GM18858 (cell line): ENCODE measurements around the gene GRAMD2A.
"Not testable (repeated sequence)": the region's sequence is repeated elsewhere in the genome, so short reads cannot be mapped to it uniquely, and the experiment has no call there.

Source experiments
- ATAC-seq: cut with Tn5 transposase; IDR thresholded peaks from one replicate; pipeline ENCODE4 v1.9.1; 2021; ENCODE audit not compliant: unreplicated experiment

Gene GRAMD2A

DNA sequence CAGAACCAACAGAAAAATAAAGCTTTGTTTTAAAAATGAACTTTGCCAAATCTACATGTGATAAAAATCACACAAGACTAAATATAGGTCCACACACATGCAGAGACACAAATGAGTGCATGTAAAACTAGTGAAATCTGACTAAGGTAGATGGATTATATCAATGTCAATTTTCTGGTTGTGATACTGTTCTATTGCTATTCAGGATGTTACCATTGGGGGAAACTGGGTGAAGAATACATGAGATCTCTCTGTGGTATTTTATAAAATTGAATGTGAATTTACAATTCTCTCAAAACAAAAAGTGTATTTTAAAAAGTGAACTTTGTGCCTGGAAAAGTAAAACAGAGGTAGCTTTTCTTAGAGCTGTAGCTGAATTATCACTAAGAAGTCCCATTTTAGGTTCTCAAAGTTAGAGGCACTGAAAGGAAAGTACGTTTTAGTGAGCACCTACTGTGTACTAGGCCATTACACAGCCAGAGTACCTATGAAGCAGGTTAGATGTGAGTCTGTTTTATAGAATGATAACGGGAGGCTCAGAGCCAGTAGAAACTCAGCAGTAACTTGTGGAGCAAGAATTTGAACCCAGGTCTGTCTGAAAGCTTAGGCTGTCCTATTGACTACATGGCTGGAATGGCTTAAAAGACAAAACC is 8.2 kb downstream of the GRAMD2A start:
- ATAC-seq = no peak

DNA sequence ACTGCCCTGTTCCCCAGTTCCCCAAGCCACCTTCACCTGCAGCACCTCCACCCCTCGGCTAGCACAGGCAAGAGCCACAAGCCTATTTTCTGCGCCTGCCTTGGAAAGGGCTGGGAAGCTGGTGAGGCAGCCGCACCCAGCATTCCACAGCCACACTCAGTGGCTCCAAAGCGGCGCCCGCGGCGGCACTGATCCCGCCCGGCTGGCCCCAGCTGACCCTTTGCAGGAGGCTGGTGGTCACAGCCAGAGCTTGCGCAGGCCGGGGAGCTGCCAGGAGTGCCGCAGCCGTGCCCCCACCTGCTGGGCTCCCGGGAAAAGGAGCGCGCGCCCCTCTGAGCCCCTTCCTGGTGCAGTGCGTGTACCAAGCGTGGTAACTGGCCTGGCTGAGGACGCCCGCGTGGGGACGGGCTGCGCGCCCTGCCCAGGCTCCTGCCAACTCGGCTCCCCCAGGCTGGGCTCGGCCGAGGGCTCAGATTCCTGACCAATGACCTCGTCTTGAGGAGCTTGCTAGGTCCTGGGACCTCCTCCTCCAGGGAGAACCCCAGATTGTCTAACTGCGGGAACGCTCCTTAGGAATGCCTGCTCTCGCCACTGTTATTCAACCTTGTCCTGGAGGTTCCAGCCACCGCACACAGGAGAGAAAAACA is 13.3 kb downstream of the GRAMD2A start:
- ATAC-seq = no peak

DNA sequence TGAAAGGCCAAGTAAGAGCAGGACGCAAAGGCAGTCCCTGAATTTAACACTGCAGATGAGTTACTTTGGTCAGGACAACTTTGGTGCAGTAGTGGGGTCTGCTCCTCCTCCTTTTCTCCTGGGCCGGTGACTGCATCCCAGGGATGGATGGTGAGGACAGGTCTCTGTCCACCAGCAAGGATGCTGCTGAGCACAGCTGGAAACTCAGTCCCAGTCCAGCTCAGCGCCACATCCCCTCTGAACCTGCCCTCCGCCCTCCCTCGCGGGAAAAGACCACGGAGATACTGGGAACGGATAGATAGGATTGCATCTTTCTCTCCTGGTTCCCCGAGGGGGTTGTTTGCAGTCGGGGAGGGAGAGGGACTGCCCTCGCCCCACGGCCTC is 13.8 kb downstream of the GRAMD2A start:
- no peak for ATAC-seq

DNA sequence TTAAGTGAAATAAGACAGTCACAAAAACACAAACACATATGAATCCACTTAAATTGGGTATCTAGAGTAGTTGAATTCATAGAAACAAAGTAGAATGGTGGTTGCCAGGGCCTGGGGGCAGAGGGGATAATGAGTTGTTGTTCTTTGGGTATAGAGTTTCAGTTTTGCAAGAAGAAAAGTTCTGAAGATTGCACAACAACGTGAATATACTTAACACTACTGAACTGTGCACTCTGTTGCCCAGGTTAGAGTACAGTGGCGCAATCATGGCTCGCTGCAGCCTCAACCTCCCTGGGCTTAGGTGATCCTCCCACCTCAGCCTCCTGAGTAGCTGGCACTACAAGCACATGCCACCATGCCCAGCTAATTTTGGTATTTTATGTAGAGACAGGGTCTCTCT is 14.9 kb downstream of the GRAMD2A start:
- no peak for ATAC-seq

DNA sequence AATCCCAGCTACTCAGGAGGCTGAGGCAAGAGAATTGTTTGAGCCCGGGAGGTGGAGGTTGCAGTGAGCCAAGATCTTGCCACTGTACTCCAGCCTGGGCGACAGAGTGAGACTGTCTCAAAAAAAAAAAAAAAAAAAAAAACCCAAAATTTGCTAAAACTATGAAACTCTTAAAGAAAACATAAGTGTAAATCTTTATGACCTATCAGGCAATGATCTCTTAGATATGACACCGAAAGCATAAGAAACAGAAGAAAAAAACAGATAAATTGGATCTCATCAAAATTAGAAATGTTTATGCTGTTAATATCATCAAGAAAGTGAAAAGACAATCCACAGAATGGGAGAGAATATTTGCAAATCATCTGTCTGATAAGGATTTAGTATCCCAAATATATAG is 15.3 kb downstream of the GRAMD2A start:
- no peak for ATAC-seq

DNA sequence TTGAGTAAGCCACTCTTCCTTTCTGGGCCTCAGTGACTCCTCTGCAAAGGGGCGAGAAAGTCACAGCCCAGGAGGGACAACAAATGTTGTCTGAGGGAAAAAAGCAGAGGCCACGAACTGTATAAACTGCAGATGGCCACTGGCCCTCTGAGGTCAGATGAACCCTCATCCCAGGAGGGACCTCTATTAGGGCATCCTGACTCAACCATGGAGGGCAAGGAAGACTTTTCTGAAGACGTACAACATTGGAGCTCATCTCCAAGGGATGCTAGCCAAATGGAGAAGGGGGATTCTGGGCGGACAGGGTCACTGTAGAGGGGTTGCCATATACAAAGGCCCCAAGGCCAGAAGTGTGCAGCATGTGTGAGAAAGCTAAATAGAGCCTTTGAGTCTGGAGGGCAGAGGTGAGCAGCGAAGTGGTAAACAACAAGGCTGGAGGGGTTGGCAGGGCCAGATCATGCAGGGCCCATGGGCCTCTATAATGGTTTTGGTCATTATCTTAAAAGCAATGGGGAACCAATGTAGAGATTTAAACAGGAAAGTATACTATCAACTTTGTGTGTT is 16.7 kb downstream of the GRAMD2A start:
- no peak for ATAC-seq

DNA sequence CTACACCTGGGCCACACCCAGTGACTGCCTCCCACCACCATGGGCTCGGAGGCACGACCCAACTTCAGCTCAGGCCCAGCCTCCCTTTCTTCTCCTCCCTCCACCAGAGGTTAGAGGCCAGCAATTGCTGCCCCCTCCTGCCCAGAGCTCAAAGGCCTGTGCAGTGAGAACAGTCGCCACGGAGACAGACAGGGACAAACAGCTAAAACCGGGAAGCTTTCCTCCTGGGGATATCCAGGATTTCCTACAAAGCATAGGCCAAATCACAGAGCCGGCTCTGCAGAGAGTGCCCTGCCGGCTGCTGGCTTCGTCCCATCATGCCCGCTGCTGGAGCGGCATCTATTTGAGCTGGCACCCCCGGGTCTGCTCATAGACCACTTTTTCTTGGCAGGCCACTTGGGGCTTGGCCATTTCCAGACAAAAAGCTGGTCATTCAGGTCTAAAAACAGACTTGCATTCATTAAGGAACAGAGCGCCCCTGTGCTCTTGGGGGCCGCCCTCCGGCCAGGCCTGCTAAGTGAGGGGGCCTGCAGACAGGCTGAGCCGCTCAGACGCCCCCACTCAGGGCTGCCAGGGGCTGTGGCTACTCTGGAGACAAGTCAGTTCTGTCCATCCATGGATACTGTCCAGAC is 17.5 kb downstream of the GRAMD2A start:
- no peak for ATAC-seq

DNA sequence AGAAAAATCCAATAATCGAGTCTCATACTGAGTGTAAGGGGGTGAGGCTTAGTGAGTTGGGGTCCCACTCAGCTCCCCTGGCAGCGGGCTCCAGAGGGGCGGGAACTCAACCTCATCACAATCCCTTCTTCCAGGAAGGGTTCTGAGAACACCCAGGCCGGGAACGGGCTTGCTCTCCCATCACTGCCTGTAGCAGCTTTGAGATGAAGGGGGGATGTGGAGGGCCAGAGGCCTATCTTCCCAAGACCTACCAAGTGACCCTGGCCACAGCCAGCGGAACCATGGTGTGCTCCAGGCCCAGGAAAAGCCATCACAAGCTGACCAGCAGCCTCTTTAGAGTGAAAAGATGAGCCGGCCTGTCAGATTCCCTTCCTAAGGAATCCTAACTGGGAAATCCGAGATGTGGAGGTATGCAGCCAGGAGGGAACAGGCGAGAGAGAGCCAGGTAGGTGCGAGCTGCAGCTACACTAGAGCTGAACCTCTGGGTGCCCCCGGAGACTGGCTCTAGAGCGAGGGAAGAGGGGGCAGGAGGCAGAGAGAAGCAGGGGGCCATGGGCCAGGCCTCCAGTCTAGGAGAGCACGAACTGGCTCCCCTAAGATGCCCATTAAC is 18.5 kb downstream of the GRAMD2A start:
- ATAC-seq = no peak

DNA sequence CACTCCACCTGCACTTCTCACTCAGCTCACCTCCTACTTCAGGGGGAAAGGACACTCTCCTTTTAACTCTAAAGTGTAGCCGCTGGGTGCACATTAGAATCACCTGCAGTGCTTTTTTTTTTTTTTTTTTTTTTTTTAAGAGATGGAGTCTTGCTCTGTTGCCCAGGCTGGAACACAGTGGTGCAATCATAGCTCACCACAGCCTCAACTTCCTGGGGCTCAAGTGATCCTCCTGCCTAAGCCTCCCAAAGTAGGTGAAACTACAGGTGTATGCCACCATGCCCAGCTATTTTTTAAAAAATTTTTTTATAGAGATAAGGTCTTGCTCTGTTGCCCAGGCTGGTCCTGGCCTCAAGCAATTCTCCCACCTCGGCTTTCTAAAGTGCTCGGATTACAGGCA is 20.8 kb downstream of the GRAMD2A start:
- no peak for ATAC-seq

DNA sequence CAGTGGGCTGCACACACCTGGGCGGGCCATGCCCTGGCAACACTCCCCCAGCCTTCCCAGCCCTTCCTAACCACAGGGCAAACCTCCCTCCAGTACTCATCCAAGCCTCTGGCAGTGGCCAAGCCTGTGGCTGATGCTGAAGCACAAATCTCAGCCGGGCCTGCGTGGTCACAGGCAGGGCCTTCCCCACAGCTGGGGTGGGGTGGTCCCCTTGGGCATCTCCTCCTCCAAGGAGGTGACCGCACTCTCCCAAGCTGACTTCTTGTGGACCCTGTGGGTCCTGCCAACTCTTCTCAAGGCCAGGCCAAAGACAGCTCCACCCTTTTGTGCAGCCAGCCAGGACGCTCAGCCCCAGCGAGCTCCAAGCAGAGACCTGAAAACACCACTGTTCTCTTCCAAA is 21.4 kb downstream of the GRAMD2A start:
- ATAC-seq = no peak

DNA sequence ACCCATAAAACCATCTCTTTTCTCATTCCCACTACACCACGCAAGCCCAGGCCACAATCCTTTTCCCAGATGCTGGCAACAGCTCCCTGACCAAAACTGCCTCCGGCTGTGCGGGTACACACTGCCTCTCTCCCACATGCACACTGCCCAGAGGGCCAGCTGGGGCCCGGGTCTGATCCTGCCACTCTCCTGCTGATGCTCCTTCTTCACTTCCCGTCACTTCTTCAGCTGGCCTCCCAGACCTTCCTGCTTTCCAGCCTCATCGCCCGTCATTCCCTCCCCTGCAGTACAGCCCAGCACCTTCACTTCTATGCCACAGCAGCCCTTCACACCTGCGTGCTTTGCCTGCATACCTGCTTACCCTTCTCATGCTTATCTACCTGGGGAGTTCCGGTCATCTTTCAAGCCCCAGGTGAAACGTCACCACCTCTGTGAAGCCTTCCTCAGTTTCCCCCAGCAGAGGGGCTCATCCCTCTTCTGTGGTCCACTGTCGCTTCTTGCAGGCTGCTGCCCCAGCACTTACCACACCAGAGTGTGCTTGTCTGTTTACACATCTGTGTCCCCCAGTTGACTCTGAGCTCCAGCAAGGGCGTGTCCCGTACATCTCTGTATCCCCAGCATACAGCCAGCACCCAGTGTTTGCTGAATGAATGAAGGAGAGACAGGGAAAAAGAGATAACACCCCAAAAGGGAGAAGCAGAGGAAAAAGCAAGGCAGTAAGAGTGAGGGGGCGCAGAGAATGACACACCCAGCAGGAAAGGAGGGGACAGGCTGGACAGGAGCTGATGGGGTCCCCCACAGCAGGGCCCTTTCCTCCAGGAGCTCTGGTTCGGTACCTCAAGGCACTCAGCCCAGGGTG is 22.2 kb downstream of the GRAMD2A start:
- no peak for ATAC-seq

DNA sequence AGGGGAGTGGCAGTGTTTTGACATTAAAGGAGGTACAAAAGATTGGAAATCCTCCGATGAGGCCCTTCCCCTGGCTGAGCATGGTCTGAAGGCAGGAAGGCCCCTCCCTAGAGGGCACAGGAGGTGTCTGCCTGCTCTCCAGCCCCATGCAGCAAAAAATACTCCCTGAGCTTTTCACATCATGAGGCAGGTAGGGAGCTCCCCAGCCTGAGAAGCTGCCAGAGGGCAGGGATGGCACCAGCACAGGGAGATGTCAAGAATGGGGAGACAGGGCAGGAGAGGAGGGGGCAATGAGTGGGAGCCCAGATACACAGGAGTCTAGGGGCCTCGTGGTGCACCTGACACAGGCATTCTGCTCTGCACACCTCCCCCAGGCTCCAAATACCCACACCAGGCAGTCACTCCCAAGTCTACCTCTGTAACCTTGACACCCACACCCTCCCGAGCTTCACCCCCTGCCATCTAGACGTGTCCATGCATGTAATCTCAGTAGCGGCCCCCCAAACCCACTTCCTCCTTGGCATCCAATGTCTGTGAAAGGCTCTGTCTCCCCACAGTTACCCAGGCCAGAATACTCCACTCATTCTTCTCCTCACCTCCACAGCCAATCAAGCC is 22.9 kb downstream of the GRAMD2A start:
- no peak for ATAC-seq

DNA sequence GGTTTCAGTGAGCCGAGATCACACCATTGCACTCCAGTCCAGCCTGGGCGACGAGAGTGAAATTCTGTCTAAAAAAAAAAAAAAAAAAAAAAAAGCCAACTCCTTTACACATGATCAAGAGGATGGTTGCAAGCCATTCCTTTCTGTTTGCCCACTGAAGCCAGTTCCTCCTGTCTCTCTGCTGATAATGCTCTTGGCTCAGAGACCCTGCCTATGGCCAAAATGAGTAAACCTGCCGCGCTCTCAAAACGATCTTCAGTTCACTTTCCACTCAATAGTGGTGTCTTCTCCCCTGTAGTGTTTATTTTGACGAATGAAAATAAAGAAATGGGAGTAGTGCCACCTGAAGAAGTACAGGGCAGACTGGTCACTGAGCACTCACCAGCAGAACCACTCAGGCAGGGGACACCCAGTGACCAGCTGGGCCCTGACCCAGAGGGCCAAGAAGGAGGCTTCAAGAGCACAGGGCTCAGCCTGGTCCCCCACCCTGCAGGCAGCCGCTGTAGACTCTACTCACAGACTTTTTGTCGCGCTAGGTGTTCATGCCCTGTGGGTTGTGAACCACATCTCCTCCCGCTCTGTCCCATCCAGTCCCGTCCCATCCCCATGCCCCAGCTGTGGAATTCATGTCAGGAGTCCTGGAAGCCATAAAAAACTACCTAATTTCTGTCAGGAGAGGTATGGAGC is 23.6 kb downstream of the GRAMD2A start:
- ATAC-seq = no peak

DNA sequence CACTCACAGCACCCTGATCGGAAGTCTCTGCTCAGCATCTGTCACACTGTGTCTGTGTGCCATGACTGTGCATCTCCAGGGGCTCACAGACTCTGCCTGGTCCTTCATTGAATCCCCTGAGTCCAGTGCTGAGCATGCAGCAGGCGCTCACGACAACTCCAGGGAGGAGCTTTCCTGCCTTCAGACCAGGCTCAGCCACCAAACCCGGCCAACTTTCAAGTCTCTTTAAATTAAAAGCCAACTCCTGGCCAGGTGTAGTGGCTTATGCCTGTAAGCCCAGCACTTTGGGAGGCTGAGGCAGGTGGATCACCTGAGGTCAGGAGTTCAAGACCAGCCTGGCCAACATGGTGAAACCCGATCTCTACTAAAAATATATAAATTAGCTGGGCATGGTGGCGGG is 24.2 kb downstream of the GRAMD2A start:
- ATAC-seq = no peak

DNA sequence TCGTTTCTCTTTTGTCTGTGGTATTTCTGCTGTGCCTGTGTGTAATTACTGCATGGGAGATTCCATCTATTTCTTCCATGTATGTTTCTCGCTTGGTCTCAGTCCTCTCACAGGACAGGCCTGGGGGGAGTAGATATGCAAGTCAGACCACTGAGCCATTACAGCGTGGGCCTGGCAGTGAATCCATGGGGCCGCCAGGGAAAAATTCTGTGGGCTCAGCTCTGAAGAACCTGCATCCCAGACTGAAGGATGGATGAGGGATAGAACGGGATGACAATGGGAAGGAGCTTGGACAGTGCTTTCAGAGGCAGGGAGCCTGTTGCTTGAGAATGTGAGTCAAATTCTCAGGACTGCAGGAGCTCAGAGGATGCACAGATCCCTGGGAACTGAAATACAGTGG is 24.8 kb downstream of the GRAMD2A start:
- no peak for ATAC-seq

DNA sequence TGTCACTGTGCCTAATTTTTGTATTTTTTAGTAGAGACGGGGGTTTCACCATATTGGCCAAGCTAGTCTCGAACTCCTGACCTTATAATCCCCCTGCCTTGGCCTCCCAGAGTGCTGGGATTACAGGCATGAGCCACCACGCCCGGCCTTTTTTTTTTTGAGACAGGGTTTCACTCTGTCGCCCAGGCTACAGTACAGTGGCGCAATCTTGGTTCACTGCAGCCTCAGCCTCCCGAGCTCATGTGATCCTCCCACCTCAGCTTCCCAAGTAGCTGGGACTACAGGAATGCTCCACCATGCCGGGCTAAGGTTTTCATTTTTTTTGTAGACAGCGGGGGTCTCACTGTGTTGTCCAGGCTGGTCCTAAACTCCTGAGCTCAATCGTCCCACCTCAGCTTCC is 25.6 kb downstream of the GRAMD2A start:
- ATAC-seq = not testable (repeated sequence)

DNA sequence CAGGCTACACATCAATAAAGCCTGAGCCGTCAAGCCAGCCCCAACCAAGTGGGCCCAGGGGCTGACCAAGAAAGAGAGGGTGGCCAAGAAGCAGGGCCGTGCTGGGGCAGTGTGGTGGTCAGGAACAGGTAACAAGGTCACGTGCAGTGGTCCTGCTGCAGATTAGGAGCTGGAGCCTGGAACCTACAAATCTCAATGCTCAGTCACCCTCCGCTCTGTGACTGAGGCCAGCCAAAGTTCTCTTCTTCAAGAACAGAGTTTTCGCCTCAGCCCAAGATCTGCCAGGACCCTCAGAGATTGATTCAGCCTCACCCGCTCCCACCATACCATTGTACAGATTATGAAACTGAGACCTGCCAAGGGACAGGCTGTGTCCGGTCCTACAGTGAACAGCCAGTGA is 26.9 kb downstream of the GRAMD2A start:
- ATAC-seq = no peak

DNA sequence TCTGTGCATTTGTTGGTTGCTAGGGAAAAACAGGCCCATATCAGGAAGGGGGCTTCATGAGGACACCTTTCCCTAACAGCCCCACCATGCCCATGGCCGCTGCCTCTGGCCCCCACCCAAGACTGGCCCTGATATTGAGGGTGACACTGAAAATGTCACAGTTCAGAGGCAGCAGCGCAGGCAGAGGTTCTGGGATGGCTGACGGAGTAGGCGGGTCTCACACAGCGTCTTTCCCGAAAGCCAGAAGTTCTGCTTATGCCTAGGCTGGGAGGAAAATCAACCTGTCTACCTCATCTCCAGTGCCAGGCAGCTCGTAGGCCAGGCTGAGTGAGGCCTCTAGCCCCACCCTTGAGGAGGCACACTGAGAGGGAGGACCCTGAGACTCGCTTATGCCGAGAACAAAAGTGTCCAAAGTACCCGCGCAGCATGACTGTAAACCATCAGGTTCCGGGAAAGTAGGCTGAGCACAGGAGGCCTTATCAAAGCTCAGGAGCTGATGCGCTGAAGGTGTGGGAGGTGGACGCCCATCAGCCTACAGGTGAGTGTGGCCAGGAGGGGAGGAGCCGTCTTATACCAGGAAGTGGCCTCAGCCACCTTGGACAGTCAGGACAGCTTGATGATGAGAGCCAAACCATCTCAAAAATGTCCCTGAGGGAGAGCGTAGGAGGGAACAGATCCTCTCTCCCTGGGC is 27.5 kb downstream of the GRAMD2A start:
- ATAC-seq = no peak

DNA sequence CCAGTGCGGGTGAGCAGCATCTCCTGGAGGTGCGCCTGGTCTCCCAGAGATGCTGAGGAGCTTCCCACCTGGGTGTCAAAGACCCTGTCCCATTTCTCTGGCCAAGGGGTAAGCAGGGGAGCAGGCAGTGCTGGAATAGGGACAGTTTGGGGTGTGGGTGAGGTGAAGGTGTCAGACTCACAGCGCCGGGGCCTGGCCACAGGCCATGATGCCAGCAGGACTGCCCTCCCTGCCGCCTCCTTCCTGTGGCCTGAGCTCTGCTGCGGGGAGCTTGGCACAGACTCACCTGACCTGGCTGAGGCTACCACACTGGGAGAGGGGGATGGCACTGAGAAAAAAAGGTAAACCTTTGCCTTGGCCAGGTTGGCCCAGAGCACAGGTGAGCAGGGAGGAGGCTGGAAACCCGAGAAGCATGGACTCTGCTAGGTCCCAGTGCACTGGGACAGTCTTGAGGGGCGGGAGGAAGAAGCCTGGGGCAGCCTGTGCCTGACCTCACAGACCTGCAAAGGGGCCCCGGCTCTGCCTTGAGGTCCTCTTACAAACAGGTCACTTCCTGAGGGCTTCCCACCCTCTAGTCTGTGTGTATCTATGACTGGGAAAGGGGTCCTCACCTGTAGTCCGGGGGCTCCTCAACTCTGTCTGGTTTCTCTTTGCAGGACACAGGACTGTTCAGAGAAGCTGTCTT is 28.2 kb downstream of the GRAMD2A start:
- ATAC-seq = no peak
